ENCODE data around the gene USF2.

- TF ChIP-seq GATA2 (IDR thresholded peaks at IDR 0.05; ENCODE audit: low read depth, low read length) (no peak), GATA3 (IDR thresholded peaks at IDR 0.05; ENCODE audit: low read depth, low read length) (no peak)
Observed at GRCh38 chr19:35285095-35285449, 16.3 kb downstream of the USF2 start.
